Esophagus muscularis mucosa (tissue), 4 donors: ENCODE results near the gene SRGAP3.

ENCODE experiments used
- CTCF ChIP-seq, 3 experiments: fragments of 200-600 bp in 2 of 3; fragments of 450-650 bp in 1 of 3; sonication (generic) in 2 of 3; IDR thresholded peaks; one replicate each; pipeline ENCODE4 v1.5.1; 2017 to 2019; ENCODE audit warnings: antibody characterized with exemption in 3 of 3, mild to moderate bottlenecking in 2 of 3, moderate library complexity in 1 of 3
- EP300 ChIP-seq: sonication (generic); formaldehyde crosslinking; IDR thresholded peaks from one replicate; pipeline ENCODE4 v1.6.1; 2017; ENCODE audit warnings: antibody characterized with exemption
- POLR2AphosphoS5 ChIP-seq, 2 donors: sonication (generic); formaldehyde crosslinking; IDR thresholded peaks; one replicate each; pipeline ENCODE4 v1.6.1; 2017; ENCODE audit warnings: antibody characterized with exemption in 2 of 2

DNA sequence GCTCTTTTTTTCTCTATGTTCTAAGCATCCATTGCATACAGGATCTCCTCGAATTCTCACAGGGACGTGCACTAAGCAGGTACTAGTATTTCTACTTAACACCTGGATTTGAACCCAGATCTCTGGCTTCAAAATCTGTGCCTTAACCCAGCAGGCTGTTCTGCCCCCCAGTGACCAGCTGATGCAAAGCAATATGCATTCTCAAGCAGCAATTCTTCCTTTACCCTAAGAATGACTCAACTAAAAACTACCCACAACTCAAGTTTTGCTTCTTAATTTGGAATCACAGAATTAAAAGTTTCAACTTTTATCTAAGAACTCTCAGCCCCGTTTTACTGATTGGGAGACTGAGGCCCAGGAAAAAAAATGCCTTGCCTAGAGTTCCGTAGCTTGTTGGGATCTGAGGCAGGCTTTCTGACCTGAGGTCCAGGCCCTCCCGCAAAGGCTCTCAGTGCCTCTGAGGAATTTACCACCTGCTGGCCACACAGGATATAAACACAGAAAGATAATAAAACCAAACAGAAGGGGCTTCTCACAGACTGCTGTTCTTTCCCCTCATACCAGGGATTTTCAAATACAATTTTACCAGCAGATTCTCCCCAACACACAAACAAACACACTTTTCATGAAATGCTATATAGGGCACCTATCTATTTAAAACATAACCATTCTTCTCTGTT is 170.7 kb downstream of the SRGAP3 start:
- no peak for TF ChIP-seq CTCF (IDR thresholded peaks at IDR 0.05)
- no peak for TF ChIP-seq EP300
- TF ChIP-seq POLR2AphosphoS5 (IDR thresholded peaks at IDR 0.05), result no peak
